Fibroblast of the aortic adventitia (primary cell): ENCODE results near the gene UTS2B. TPM values are rescaled to one million over a fixed set of nuclear protein-coding genes. Genes with fewer than 3 reads are reported as not detected.

Source experiments
- DNase-seq: peaks from one replicate; pipeline ENCODE4 v3.0.0-alpha.2; 2010; ENCODE audit warnings: low read depth
- H3K4me3 ChIP-seq: 2 replicates; pipeline ENCODE4 v1.5.1; 2011; ENCODE audit warnings: low read depth, mild to moderate bottlenecking, control low read depth, low read length, moderate library complexity
- CTCF ChIP-seq: IDR thresholded peaks from 2 replicates; pipeline ENCODE4 v1.5.1; 2011; ENCODE audit warnings: mild to moderate bottlenecking, low read length, control low read depth, inconsistent platforms; ENCODE audit not compliant: insufficient read depth
- total RNA-seq: library from RNA; depleted of rRNA; stranded (reverse); fragments of >200 nt; gene quantifications from 2 replicates; pipeline ENCODE4 v1.2.3, GENCODE V29; 2012; ENCODE audit warnings: low replicate concordance

The UTS2B gene
- total RNA-seq, 1 donor, result 1.3 TPM

- DNase-seq, result no peak
- no peak for TF ChIP-seq CTCF
- no peak overlapping the region for H3K4me3 ChIP-seq
Measured at GRCh38 chr3:191292243-191293015, 37.9 kb downstream of the UTS2B start.

GRCh38 chr3:191290311-191291025, 39.9 kb downstream of the UTS2B start:
- H3K4me3 ChIP-seq, result no peak overlapping the region
- peak; percentile 22 for DNase-seq
- no peak for TF ChIP-seq CTCF

GRCh38 chr3:191283400-191283799, 46.9 kb downstream of the UTS2B start:
- TF ChIP-seq CTCF, result no peak
- no peak for DNase-seq
- H3K4me3 ChIP-seq, result no peak overlapping the region

GRCh38 chr3:191282251-191283185, 47.8 kb downstream of the UTS2B start:
- peak; percentile 38 for DNase-seq
- no peak overlapping the region for H3K4me3 ChIP-seq
- no peak for TF ChIP-seq CTCF

DNA sequence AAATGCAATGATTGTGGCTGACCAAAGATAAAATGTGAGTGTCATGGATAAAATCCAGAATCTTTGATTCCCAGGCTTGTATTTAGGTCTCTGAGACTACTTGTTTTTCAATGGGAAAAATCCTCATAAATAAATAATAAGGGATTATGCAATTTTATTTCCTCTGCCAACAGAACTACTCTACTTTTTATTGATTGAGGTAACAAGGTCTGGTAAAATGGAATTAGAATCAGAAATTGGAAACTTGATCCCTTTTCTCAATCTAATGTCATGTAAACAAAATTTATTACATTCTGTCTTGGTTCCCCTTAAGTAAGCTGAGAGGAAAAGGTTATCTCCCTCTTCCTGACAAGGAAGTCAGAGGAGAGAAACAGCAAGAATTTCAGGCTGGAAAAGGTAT, 49.4 kb downstream of the UTS2B start:
- no peak for TF ChIP-seq CTCF
- DNase-seq, result no peak
- H3K4me3 ChIP-seq, result no peak overlapping the region

DNA sequence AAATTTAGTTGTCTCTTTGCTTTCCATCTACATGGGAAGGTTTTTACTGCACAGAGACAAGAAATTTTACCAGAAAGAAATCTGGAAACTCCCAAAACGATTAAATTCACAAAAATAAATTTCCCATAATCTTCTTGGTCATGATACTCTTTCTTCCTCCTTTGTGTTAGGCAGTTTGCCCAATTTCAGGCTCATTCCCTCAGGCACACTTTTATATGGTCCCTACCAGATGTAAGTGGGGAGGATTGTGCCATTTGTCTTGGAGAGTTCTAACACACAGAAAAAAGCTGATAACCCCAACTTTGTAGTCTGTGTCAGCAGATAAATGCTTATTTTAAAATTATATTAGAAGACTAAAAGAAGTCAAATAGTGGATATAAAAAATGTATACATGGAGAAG, 50.2 kb downstream of the UTS2B start:
- TF ChIP-seq CTCF, result no peak
- no peak overlapping the region for H3K4me3 ChIP-seq
- no peak for DNase-seq
